Left lung (tissue), 10 donors: Measurements from ENCODE around the gene WNT1. TPM values are rescaled to one million over a fixed set of nuclear protein-coding genes. Genes with fewer than 3 reads are reported as not detected.

Experiments used
- ATAC-seq: fragments of 200-7000 bp; cut with Tn5 transposase; one replicate; pipeline ENCODE4 v1.9.1; 2020; ENCODE audit warnings: moderate library complexity
- DNase-seq, 4 donors: peaks; one replicate each; pipeline ENCODE4 v3.0.0-alpha.2; 2013 to 2020
- H3K27ac ChIP-seq, 2 donors: fragments of 200-600 bp; sonication (generic) in 1 of 2; one replicate each; pipeline versions ENCODE4 v1.5.0 to v1.8.0; 2020 to 2021
- H3K27me3 ChIP-seq, 2 donors: fragments of 200-600 bp; sonication (generic) in 1 of 2; one replicate each; pipeline versions ENCODE4 v1.5.0 to v1.8.0; 2020 to 2021
- H3K36me3 ChIP-seq, 2 donors: fragments of 200-600 bp; sonication (generic) in 1 of 2; one replicate each; pipeline versions ENCODE4 v1.5.0 to v1.8.0; 2020 to 2021
- H3K4me1 ChIP-seq, 2 donors: fragments of 200-600 bp; one replicate each; pipeline ENCODE4 v1.8.0; 2021
- H3K4me3 ChIP-seq, 2 donors: fragments of 200-600 bp; sonication (generic) in 1 of 2; one replicate each; pipeline versions ENCODE4 v1.5.0 to v1.8.0; 2020 to 2021; ENCODE audit warnings: mild to moderate bottlenecking in 1 of 2
- H3K9me3 ChIP-seq, 2 donors: fragments of 200-600 bp; sonication (generic) in 1 of 2; one replicate each; pipeline versions ENCODE4 v1.5.0 to v1.8.0; 2020 to 2021
- CTCF ChIP-seq, 2 donors: fragments of 200-600 bp; sonication (generic) in 1 of 2; IDR thresholded peaks; one replicate each; pipeline versions ENCODE4 v1.5.0 to v1.8.0; 2021; ENCODE audit warnings: antibody characterized with exemption in 2 of 2
- intact Hi-C, 2 donors: fragments of 100-400 bp; cut with DNase I; formaldehyde crosslinking; loops; one replicate each; pipeline versions ENCODE4 v1.11.2 to v1.14.2; 2022
- polyA plus RNA-seq, 6 donors: library from polyadenylated mRNA; unstranded; fragments of 120-200 nt; gene quantifications; one replicate each; pipeline ENCODE4 v1.2.1, GENCODE V29; 2013; ENCODE audit not compliant: insufficient read length in 6 of 6
- total RNA-seq, 2 donors: library from RNA; stranded (reverse); fragmentation: NEBNext Ultra II Directional; extraction: Animal tissue kit (Norgen Biotek cat#: 25700); gene quantifications; one replicate each; pipeline ENCODE4 v1.2.1, GENCODE V29; 2021
- donor health status: DM: no; HTN: yes; CAD: no.
- donor health status: DM: no; HTN: no; CAD: no.

The WNT1 gene
- total and polyA plus RNA-seq, 8 donors, result not detected

- Histone ChIP-seq H3K27me3 (peaks cover 32 to 98% of the 10 kb centered on the region in 2 donors), H3K36me3 (no peaks in the 10 kb centered on the region), H3K9me3 (no peaks in the 10 kb centered on the region), H3K4me1 (peaks cover 6 to 15% of the 10 kb centered on the region in 2 donors), H3K4me3 (no peak overlapping the region), H3K27ac (no peak overlapping the region)
- TF ChIP-seq CTCF (IDR thresholded peaks at IDR 0.05), result no peak
- ATAC-seq (no peak), DNase-seq (no peak)
- intact Hi-C loops, result no loop called here
Measured at GRCh38 chr12:48985901-48986300, 7.8 kb downstream of the WNT1 start.

- Histone ChIP-seq H3K36me3 (no peaks in the 10 kb centered on the region), H3K9me3 (no peaks in the 10 kb centered on the region), H3K4me1 (peaks cover 0 to 6% of the 10 kb centered on the region in 2 donors), H3K27ac (no peak overlapping the region), H3K27me3 (peaks cover 23 to 98% of the 10 kb centered on the region in 2 donors), H3K4me3 (no peak overlapping the region)
- intact Hi-C loops, result no loop called here
- ATAC-seq, result no peak
- peak in 1 of 4 donors; percentile 77 for DNase-seq
- no peak for TF ChIP-seq CTCF (IDR thresholded peaks at IDR 0.05)
Measured at GRCh38 chr12:48986720-48987291, 8.7 kb downstream of the WNT1 start.

- no peak overlapping the region for H3K27ac ChIP-seq
- H3K36me3 ChIP-seq, result no peaks in the 10 kb centered on the region
- no peaks in the 10 kb centered on the region for H3K9me3 ChIP-seq
- ATAC-seq (peak; percentile 88), DNase-seq (peak in 2 of 4 donors; percentile 67 to 83)
- peak; percentile 90 to 92 for TF ChIP-seq CTCF (IDR thresholded peaks at IDR 0.05)
- peaks cover 15 to 99% of the 10 kb centered on the region in 2 donors for H3K27me3 ChIP-seq
- peaks cover 0 to 4% of the 10 kb centered on the region in 2 donors for H3K4me1 ChIP-seq
- intact Hi-C loops, result no loop called here
- no peak overlapping the region for H3K4me3 ChIP-seq
Measured at GRCh38 chr12:48988030-48988649, 10.0 kb downstream of the WNT1 start.

- intact Hi-C loops, result no loop called here
- Histone ChIP-seq H3K4me1 (peaks cover 0 to 12% of the 10 kb centered on the region in 2 donors), H3K36me3 (no peaks in the 10 kb centered on the region), H3K27ac (no peak overlapping the region), H3K9me3 (no peaks in the 10 kb centered on the region), H3K27me3 (peaks cover 29 to 100% of the 10 kb centered on the region in 2 donors), H3K4me3 (no peak overlapping the region)
- ATAC-seq (no peak), DNase-seq (no peak)
- TF ChIP-seq CTCF (IDR thresholded peaks at IDR 0.05), result no peak
Measured at GRCh38 chr12:48990552-48990951, 12.4 kb downstream of the WNT1 start.

GRCh38 chr12:48991247-48992050 is 13.3 kb downstream of the WNT1 start:
- no peak overlapping the region for H3K4me3 ChIP-seq
- no peak for TF ChIP-seq CTCF (IDR thresholded peaks at IDR 0.05)
- no peaks in the 10 kb centered on the region for H3K9me3 ChIP-seq
- intact Hi-C loops, result no loop called here
- H3K27me3 ChIP-seq, result peaks cover 29 to 100% of the 10 kb centered on the region in 2 donors
- H3K27ac ChIP-seq, result no peak overlapping the region
- no peak for DNase-seq
- ATAC-seq, result no peak
- H3K4me1 ChIP-seq, result peaks cover 0 to 15% of the 10 kb centered on the region in 2 donors
- H3K36me3 ChIP-seq, result no peaks in the 10 kb centered on the region
